Stomach smooth muscle (tissue), 2 donors: ENCODE data around the gene DCLK1.

Experiments used
- H3K27ac ChIP-seq: one replicate; pipeline ENCODE4 v1.7.0; 2013; ENCODE audit warnings: mild to moderate bottlenecking, low read length, inconsistent platforms
- H3K27me3 ChIP-seq, 2 donors: one replicate each; pipeline ENCODE4 v1.7.0; 2013; ENCODE audit warnings: low read length in 2 of 2; ENCODE audit not compliant: insufficient read depth in 2 of 2, control insufficient read depth in 1 of 2
- H3K36me3 ChIP-seq, 2 donors: one replicate each; pipeline ENCODE4 v1.7.0; 2013; ENCODE audit warnings: low read length in 2 of 2; ENCODE audit not compliant: control insufficient read depth in 2 of 2, insufficient read depth in 2 of 2
- H3K4me1 ChIP-seq: one replicate; pipeline ENCODE4 v1.7.0; 2013; ENCODE audit warnings: low read length; ENCODE audit not compliant: control insufficient read depth, insufficient read depth
- H3K4me3 ChIP-seq, 2 donors: one replicate each; pipeline ENCODE4 v1.7.0; 2013; ENCODE audit warnings: low read length in 2 of 2
- H3K9ac ChIP-seq, 2 donors: one replicate each; pipeline ENCODE4 v1.7.0; 2013; ENCODE audit warnings: low read length in 2 of 2, mild to moderate bottlenecking in 1 of 2
- H3K9me3 ChIP-seq, 2 donors: one replicate each; pipeline ENCODE4 v1.7.0; 2013; ENCODE audit warnings: low read length in 2 of 2; ENCODE audit not compliant: control insufficient read depth in 2 of 2
- donor health status: healthy.
- donor health status: Pancreatic carcinoma.

The DCLK1 gene

DNA sequence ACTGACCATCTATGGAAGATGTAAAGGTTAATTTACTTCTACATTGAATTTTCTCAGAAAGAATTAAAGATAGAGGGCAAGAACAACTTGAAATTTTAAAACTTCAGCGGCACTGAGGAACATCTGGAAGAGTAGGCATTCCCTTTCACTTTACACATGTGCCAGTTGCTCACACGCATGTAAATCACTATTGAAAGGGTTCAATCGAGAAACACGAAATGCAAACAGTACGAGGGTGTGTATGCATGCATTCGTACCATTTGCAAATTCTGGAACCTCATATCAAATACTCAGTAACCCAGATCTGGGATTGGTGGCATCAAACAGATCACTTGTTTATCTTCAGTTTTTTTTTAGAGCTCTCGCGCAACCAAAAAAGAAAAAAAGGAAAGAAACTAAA, 339.2 kb downstream of the DCLK1 start:
- Histone ChIP-seq H3K27ac (no peak overlapping the region), H3K36me3 (no peaks in the 10 kb centered on the region), H3K9me3 (no peaks in the 10 kb centered on the region), H3K9ac (no peak overlapping the region), H3K4me3 (no peak overlapping the region), H3K27me3 (no peaks in the 10 kb centered on the region), H3K4me1 (peaks cover 22% of the 10 kb centered on the region)

DNA sequence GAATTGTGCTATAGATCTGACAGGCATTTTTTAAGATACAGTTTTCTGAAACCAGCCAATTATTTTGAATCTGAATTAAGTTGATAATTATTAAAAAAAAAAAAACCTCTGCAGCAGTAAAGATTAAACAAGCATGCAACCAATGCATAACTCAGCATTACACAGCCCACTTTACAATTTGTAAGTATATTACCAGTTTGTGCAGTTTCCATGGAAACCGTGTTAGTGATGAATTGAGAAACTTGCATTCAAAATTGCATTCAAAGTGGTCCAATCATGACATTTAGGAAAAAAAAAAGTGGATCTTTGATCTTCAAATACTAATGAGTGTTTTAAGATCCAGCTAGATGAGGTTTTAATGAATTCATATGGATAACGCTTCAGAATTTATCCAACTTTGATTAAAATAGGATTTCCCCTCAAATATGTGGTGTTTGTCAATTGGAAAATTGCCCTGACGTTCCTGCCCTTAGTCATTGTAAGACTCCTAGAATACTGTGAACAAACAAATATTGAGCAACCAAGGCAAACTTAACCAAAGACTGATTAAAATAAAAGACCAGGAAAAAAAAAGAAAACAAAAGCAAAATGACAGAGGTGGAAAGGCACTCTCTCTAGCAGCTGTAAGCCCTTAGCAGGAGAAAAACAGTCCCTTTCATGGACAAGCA, 339.9 kb downstream of the DCLK1 start:
- no peaks in the 10 kb centered on the region for H3K27me3 ChIP-seq
- no peak overlapping the region for H3K4me3 ChIP-seq
- H3K4me1 ChIP-seq = peaks cover 24% of the 10 kb centered on the region
- H3K9me3 ChIP-seq = no peaks in the 10 kb centered on the region
- H3K9ac ChIP-seq = no peak overlapping the region
- H3K36me3 ChIP-seq = no peaks in the 10 kb centered on the region
- no peak overlapping the region for H3K27ac ChIP-seq

DNA sequence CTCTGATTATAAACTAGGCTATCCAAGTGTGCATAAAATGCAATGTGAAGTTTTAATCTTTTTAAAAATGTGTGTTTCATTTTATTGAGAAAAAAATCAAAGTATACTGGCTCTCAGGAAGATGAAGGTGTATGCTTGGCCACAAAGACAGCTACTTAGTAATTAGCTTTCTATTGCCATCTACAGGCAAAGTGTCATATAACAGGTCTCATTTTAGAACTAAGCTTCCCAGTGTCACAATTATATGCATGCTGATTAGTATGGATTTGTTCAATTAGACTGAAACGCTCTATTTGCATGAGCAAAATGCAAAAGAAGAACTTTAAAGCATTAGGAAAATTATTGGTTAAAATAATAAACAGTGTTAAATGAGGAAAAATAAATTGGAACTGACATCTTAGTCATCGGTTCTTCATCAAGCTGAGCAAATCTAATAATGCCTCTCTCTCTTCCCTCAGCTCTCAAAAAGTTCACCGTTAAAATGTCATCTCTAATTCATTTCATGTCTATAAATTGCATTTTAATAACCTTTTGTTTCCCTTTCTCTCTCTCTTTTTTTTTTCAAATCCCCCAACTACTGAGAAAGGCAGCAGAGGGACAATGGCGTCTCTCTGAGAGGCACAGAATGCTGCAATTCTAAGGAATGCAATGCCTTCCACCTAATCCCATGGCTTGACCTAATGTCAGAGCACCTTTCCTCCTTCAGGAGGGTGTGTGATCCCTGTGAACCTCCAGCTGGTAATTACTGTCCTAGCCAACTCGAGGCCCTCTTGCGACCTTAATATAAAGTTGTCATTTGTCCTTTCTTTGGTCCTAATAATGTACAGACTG, 341.6 kb downstream of the DCLK1 start:
- Histone ChIP-seq H3K36me3 (no peaks in the 10 kb centered on the region), H3K9ac (no peak overlapping the region), H3K27me3 (no peaks in the 10 kb centered on the region), H3K27ac (no peak overlapping the region), H3K4me3 (no peak overlapping the region), H3K4me1 (peaks cover 32% of the 10 kb centered on the region), H3K9me3 (no peaks in the 10 kb centered on the region)

DNA sequence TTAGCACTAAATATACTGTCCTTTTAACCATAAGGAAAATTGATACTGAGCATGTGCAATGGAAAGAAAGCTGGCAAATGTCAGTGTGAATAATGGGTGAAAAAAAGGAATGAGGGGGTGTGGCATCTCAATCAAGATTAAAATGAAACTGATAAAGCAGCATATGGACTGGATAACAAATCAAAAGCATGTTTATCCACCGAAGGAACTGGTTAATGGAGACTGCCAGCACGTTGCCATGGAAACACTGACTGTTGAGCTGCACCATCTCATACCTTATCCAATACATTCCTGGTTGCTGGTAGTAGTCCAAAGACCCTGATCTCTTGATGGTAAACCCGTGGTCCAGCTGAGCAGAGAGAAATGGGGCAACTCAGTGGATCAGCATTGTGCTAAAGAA, 343.2 kb downstream of the DCLK1 start:
- no peak overlapping the region for H3K9ac ChIP-seq
- H3K27ac ChIP-seq = no peak overlapping the region
- no peaks in the 10 kb centered on the region for H3K36me3 ChIP-seq
- no peaks in the 10 kb centered on the region for H3K27me3 ChIP-seq
- H3K4me3 ChIP-seq = no peak overlapping the region
- H3K9me3 ChIP-seq = no peaks in the 10 kb centered on the region
- peaks cover 27% of the 10 kb centered on the region for H3K4me1 ChIP-seq

DNA sequence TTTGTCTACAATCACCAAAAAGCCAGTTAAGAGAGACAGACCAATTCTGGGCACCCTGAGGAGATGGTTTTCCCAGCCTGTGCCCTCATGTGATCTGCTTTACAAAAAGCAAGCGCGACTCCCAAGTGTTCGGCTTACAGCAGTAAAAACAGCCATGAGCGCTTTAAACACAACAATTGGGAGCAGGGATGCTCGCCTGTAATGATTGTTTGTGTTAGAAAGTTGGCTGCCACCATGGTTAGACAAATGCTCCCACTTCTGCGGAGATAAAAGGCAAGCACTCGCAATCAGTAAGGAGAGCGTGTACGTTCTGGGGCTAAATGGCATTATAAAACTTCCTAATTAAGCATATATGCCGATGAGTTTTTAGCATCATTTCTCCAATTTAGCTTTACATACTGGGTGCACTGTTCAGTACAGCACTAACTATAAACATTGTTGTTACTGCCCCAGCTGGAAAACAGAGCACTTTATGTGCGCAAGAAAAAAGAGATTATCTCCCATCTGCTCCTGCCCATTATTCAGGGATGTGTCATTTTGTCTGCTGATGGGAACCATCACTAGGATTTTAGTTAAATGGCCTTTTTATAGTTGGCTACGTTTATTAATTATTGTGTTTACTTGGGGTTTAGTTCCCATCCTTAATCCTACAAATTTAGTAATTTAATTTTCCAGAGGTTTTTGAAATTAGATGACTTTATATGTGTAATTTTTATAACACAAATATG, 345.4 kb downstream of the DCLK1 start:
- no peak overlapping the region for H3K9ac ChIP-seq
- H3K36me3 ChIP-seq = no peaks in the 10 kb centered on the region
- no peak overlapping the region for H3K27ac ChIP-seq

DNA sequence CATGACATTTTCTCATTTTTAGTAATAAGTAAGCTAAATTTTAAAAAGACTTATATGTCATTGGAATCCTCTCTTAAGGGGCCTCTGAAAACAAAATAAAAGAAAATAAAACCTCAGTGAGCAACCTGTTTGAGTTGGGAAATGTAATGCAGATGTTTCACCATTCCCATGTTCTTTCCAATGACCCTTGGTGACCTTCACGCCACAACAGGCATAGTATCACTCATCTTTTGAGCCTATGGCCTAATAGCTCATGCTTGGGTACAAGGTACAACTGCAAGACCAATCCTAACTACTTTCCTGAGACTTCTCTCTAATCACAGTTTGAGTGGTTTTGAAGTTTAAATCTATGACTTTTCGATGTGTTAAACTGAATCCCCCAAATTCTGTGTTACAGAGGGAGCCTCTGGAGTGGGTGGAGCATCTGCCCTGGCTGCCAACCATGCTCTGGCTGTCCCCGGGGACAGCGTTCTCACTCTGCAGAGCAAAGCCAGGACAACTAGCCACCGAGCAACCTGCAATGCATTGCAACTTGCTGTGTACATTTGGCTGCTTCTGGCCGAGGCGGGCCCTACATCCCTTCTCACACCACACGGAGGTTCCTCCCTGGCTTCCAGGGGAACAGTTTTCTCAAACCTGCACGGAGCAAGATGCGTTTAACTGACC, 346.8 kb downstream of the DCLK1 start:
- H3K9me3 ChIP-seq = no peaks in the 10 kb centered on the region
- H3K27me3 ChIP-seq = no peaks in the 10 kb centered on the region
- H3K4me1 ChIP-seq = peaks cover 26% of the 10 kb centered on the region
- H3K4me3 ChIP-seq = no peak overlapping the region
- H3K9ac ChIP-seq = no peak overlapping the region
- no peaks in the 10 kb centered on the region for H3K36me3 ChIP-seq
- H3K27ac ChIP-seq = no peak overlapping the region

More for the DNA sequence above, 345.4 kb downstream of the DCLK1 start:
- Histone ChIP-seq H3K4me3 (peak overlapping the region in 1 of 2 donors; percentile 35), H3K27me3 (no peaks in the 10 kb centered on the region), H3K4me1 (peaks cover 31% of the 10 kb centered on the region), H3K9me3 (no peaks in the 10 kb centered on the region)

DNA sequence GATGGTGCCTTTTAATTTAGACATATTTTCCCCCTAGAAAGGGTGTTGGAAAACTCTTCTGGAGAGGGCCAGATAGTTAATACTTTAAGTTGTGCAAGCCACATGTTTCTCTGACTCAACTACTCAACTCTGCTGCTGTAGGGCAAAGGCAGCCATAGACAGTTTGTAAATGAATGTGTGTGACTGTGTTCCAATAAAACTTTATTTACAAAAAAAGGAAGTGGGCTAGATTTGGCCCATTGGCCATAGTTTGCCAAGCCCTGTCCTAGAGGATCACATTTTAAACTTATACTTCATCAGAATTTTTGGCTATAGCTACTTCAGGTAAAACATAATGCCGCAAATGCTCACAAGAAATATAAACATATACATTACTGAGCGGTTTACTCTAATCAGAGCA, 348.4 kb downstream of the DCLK1 start:
- H3K36me3 ChIP-seq = no peaks in the 10 kb centered on the region
- no peak overlapping the region for H3K9ac ChIP-seq
- peaks cover 24% of the 10 kb centered on the region for H3K4me1 ChIP-seq
- no peak overlapping the region for H3K27ac ChIP-seq
- H3K9me3 ChIP-seq = no peaks in the 10 kb centered on the region
- no peak overlapping the region for H3K4me3 ChIP-seq
- H3K27me3 ChIP-seq = no peaks in the 10 kb centered on the region

DNA sequence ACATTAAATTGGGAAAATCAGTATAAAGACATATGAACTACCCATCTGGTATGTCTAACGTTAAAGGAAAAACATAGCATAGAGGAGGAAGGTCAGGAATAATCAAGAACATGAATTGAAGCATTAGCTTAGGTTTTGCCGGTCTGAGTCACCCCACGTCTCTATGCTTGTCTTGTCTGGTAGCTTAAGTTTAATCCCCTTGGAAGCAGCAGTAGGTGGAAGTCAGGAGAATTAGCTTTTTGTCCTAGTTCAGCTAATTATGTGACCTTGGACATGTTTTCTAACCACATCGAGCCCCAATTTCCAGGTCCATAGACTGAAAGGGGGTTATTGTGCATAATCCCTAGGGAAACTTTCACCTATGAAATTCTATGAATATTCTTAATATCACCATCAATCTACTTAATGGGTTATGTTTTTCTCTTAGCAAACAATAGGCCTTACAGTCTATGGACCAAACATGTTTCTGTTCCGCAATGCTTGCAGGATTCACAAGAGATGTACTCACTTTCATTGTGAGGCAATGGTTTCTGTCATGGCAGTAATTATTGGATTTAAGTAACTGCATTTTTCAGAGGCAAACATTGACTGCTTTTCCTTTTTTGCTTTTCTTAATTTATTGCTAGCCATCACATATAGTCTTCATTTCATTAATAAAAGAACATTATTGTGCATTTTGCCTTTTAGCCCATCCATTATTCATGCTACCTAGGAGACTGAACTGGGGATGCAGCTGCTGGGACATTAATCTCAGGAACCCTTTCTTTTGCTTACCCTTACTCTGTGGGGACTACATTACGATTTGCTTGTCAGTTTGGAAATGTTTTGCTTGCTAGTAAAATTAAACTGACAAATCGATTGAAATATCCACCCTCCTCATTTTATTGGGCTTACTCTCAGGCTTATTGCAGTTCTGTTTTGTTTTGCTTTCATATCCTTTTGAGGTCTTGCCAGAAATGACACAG, 349.9 kb downstream of the DCLK1 start:
- H3K27ac ChIP-seq = peak overlapping the region; percentile 3
- H3K9me3 ChIP-seq = no peaks in the 10 kb centered on the region
- peaks cover 28% of the 10 kb centered on the region for H3K4me1 ChIP-seq
- no peaks in the 10 kb centered on the region for H3K36me3 ChIP-seq
- H3K9ac ChIP-seq = no peak overlapping the region
- no peak overlapping the region for H3K4me3 ChIP-seq
- H3K27me3 ChIP-seq = no peaks in the 10 kb centered on the region

DNA sequence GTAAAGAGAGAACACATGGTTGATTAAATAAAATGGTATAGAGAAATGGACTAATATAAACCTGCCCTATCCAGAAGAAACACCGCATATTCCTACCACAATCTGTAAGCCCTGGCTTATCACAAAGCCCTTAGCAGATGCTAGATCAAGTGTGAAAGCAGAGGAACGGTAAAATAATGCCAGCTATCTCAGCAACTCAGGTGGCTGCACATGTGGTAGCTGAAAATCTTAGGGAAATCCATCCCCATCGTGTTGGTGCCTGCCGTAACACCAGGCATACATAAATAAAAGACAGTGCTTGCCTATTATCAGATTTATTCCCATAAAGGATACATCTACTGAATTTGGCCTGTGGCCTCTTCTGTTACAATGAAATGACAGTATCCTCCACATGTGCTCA, 350.6 kb downstream of the DCLK1 start:
- no peaks in the 10 kb centered on the region for H3K27me3 ChIP-seq
- no peaks in the 10 kb centered on the region for H3K9me3 ChIP-seq
- no peak overlapping the region for H3K9ac ChIP-seq
- H3K27ac ChIP-seq = no peak overlapping the region
- H3K4me1 ChIP-seq = peaks cover 23% of the 10 kb centered on the region
- H3K36me3 ChIP-seq = no peaks in the 10 kb centered on the region
- no peak overlapping the region for H3K4me3 ChIP-seq

DNA sequence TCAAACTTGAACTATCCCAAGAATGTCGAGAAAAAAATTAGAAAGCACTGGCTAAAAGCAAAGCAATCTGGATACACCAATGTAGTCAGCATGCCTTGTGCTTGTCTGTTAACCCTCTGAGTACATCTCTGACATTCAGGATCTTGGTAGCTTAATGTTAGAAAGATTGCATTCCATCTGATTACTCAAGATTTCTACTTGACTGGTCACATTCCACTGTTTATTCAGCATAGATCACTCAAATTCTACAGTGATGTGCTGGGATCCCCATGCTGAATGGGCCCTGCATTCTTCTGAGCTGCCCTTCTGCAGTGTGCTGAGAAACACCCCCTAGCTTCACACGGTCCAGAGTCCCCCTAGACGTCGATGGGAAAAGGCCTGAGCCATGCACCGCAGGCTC, 359.3 kb downstream of the DCLK1 start:
- Histone ChIP-seq H3K27ac (no peak overlapping the region), H3K9ac (no peak overlapping the region), H3K4me1 (peaks cover 3% of the 10 kb centered on the region), H3K4me3 (no peak overlapping the region), H3K9me3 (no peaks in the 10 kb centered on the region), H3K36me3 (no peaks in the 10 kb centered on the region), H3K27me3 (no peaks in the 10 kb centered on the region)
